ENCODE measurements around the gene TMEM129.

Gene TMEM129

DNA sequence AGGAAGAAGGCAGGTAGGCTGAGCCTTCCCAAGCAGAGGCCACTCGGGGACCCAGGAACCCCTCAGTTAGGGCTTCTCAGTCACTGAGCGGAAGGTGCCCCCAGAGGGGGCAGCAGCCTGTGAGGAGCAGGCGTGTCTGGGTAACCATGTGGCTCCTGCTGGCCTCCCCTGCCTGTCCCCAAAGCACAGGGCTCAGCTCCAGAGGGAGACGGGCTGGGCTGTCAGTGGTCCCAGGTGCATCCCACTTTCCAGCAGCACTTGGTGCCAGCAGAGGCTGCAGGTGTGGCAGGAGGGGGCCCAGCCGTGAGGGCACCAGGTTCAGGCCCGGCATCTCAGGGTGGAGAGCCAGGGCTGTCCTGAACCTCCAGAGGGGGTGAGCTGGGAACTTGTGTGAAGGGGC is 22.9 kb upstream of the TMEM129 start:
- TF ChIP-seq, protein P1, sequence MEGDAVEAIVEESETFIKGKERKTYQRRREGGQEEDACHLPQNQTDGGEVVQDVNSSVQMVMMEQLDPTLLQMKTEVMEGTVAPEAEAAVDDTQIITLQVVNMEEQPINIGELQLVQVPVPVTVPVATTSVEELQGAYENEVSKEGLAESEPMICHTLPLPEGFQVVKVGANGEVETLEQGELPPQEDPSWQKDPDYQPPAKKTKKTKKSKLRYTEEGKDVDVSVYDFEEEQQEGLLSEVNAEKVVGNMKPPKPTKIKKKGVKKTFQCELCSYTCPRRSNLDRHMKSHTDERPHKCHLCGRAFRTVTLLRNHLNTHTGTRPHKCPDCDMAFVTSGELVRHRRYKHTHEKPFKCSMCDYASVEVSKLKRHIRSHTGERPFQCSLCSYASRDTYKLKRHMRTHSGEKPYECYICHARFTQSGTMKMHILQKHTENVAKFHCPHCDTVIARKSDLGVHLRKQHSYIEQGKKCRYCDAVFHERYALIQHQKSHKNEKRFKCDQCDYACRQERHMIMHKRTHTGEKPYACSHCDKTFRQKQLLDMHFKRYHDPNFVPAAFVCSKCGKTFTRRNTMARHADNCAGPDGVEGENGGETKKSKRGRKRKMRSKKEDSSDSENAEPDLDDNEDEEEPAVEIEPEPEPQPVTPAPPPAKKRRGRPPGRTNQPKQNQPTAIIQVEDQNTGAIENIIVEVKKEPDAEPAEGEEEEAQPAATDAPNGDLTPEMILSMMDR (IDR thresholded peaks at IDR 0.05; ENCODE audit: low read depth, low read length): no peak

DNA sequence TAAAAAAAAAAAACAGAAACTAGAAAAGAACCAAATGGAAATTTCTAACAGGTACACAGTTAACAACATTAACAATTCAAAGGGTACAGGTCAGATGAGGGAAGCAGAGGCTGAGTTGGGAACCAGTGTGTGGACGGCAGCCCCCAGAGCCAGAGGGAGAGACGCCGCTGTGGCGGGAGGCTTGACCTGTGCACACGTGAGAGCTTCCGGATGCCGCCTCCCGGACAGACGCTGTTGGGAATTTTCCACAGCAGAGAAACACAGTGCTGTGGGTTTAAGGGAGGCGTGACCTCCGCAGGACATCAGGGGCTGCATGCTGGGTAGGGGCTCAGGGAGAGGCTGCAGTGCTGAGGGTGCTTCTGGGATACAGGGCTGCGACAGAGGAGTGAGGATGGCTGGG is 22.4 kb upstream of the TMEM129 start:
- TF ChIP-seq, protein P1 (IDR thresholded peaks at IDR 0.05; ENCODE audit: low read depth, low read length): no peak

More for the DNA sequence above, 22.9 kb upstream of the TMEM129 start:
- no peak overlapping the region for H3K4me3 ChIP-seq (ENCODE audit: low read depth, low read length)

DNA sequence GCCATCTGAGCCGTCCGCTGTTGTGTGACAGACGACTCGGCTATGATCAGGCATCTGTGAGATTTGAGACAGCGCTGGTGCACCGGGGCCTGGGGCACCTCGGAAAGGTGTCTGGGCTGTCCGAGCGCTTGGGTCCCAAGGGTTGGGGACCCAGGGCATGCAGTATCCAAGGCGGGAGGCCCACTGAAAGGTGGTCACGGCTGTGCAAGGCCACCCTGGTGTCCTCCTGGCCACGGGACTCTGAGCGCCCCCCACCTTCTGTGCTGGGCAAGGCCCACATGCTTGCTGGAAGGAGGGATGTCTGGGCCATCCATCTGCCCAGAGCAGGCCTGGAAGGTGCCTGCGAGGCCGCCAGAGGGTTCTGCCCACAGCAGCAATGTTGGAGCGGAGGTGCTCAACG is 20.1 kb upstream of the TMEM129 start:
- no peak overlapping the region for H3K4me3 ChIP-seq (ENCODE audit: low read depth, low read length)
- TF ChIP-seq, protein P1 (IDR thresholded peaks at IDR 0.05; ENCODE audit: low read depth, low read length): no peak

More for the DNA sequence above, 22.4 kb upstream of the TMEM129 start:
- H3K4me3 ChIP-seq (ENCODE audit: low read depth, low read length): no peak overlapping the region

DNA sequence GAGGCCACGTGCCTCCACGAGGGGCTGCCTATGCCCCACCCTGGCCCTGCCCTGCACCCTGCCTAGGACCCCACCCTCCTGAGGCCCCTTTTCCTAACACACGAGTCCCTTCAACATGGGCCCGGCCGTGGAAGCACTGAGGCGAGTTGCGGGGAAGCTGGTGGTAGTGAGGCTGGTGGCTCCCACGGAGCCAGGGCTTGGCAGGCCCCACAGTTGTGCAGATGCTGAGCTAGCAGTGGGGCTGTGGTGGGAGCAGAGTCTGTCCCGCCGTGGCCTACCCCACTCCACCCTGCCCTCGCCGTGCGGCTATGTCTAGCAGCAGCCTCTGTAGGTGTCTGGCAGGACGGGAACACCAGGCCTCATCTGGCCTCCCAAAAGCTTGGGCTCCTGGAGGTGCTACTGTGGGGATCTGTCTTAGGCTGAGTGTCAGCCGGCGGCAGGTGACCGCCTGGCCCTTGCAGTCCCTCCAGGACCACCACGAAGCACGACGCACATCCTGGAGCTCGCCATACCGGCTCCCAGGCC is 19.0 kb upstream of the TMEM129 start:
- TF ChIP-seq, protein P1 (IDR thresholded peaks at IDR 0.05; ENCODE audit: low read depth, low read length): no peak

DNA sequence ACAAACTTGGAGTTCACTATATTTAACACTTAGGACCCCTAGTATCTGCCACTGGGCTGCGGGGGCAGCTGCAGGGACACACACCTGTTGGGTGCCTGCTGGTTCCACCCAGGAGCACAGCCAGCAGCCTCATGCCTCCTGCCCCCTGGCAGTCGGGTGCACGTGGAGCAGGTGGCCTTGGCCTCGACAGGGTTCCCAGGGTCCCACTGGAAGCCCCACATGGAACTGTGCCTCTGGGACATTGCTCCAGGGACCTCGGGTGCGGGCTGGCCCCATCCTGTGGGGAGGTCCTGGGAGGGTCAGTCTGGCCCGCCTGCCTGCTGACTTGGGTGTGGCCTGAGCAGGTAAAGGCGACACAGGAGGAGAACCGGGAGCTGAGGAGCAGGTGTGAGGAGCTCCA is 18.2 kb upstream of the TMEM129 start:
- TF ChIP-seq, protein P1 (IDR thresholded peaks at IDR 0.05; ENCODE audit: low read depth, low read length): no peak
- H3K4me3 ChIP-seq (ENCODE audit: low read depth, low read length): no peak overlapping the region

More for the DNA sequence above, 19.0 kb upstream of the TMEM129 start:
- no peak overlapping the region for H3K4me3 ChIP-seq (ENCODE audit: low read depth, low read length)

DNA sequence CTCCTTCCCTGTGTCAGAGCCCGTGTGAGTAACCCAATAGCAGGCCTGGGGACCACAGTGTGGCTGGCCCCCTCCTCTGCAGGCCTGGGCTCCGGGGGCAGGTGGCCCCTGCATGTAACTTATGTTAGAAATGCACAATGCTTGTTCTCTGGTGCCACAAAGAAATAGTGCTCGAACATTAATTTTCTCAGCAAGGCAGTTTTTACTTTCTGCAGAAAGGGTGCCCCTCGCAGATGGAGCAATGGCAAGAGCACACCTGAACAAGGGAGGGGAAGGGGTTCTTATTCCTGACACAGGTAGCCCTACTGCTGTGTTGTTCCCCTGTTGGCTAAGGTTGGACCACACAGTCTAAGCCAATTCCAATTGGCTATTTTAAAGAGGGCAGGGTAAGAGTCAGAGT is 17.3 kb upstream of the TMEM129 start:
- TF ChIP-seq, protein P1 (IDR thresholded peaks at IDR 0.05; ENCODE audit: low read depth, low read length): no peak
- H3K4me3 ChIP-seq (ENCODE audit: low read depth, low read length): no peak overlapping the region

DNA sequence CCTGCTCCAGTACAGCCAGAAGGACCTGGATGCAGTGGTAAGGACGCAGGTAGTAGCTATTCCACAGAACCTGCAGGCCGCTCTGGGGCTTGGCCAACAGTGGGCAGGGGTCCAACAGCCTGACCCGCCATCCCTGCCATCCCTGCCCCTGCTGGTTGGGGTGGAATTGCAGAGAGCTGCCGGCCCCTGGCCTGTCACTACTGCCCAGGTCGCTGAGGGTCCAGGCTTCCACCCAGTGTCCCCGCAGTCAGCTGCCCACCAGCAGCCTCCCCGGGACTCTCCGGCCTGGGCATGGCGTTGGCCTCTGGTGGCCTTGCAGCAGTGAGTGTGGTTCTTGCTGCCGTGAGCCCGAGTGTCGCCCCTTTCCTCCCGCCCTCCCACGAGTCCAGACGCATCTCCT is 16.5 kb upstream of the TMEM129 start:
- no peak overlapping the region for H3K4me3 ChIP-seq (ENCODE audit: low read depth, low read length)
- TF ChIP-seq, protein P1 (IDR thresholded peaks at IDR 0.05; ENCODE audit: low read depth, low read length): no peak

Data from WI38 (cell line).